DND-41 (cell line): ENCODE results near the gene DLGAP1.

Experiments used
- ATAC-seq: fragments of 200-7000 bp; cut with Tn5 transposase; 3 replicates; pipeline ENCODE4 v1.9.1; 2021; ENCODE audit warnings: low read depth; ENCODE audit not compliant: insufficient read depth
- DNase-seq: peaks from one replicate; pipeline ENCODE4 v3.0.0-alpha.2; 2020
- H2AFZ ChIP-seq: 2 replicates; pipeline ENCODE4 v1.6.0; 2012; ENCODE audit warnings: low read depth, low read length
- H3K27ac ChIP-seq: 2 replicates; pipeline ENCODE4 v1.5.1; 2012; ENCODE audit warnings: low read length, inconsistent platforms
- H3K27me3 ChIP-seq: fragments of 200-600 bp; sonication (generic); 2 replicates; pipeline ENCODE4 v1.6.0; 2012; ENCODE audit warnings: low read length, mild to moderate bottlenecking, inconsistent platforms; ENCODE audit not compliant: insufficient read depth, poor library complexity
- H3K36me3 ChIP-seq: 2 replicates; pipeline ENCODE4 v1.5.1; 2012; ENCODE audit warnings: low read length, inconsistent platforms; ENCODE audit not compliant: insufficient read depth
- H3K4me1 ChIP-seq: 2 replicates; pipeline ENCODE4 v1.5.1; 2012; ENCODE audit warnings: mild to moderate bottlenecking, low read length; ENCODE audit not compliant: insufficient read depth
- H3K4me2 ChIP-seq: 2 replicates; pipeline ENCODE4 v1.6.0; 2012; ENCODE audit warnings: mild to moderate bottlenecking, moderate library complexity, low read length, inconsistent platforms; ENCODE audit not compliant: insufficient read depth
- H3K4me3 ChIP-seq, 2 experiments: fragments of 200-600 bp in 1 of 2; shearing (Covaris generic) in 1 of 2; 2 replicates each; pipeline ENCODE4 v1.5.1; 2012 to 2016; ENCODE audit warnings: inconsistent platforms in 2 of 2, low read length in 2 of 2, mild to moderate bottlenecking in 2 of 2, low read depth in 1 of 2, moderate library complexity in 1 of 2
- H3K79me2 ChIP-seq: 2 replicates; pipeline ENCODE4 v1.6.0; 2012; ENCODE audit warnings: low read length, inconsistent platforms; ENCODE audit not compliant: insufficient read depth
- H3K9ac ChIP-seq: 2 replicates; pipeline ENCODE4 v1.6.0; 2012; ENCODE audit warnings: low read depth, mild to moderate bottlenecking, inconsistent platforms, low read length, moderate library complexity
- H3K9me3 ChIP-seq: 2 replicates; pipeline ENCODE4 v1.5.1; 2012; ENCODE audit warnings: low read length, moderate library complexity, mild to moderate bottlenecking, inconsistent platforms; ENCODE audit not compliant: insufficient read depth, severe bottlenecking
- H4K20me1 ChIP-seq: 2 replicates; pipeline ENCODE4 v1.6.0; 2012; ENCODE audit warnings: low read length; ENCODE audit not compliant: insufficient read depth
- EZH2 ChIP-seq: IDR thresholded peaks from 3 replicates; pipeline ENCODE4 v1.6.1; 2012; ENCODE audit warnings: borderline replicate concordance, low read depth, mild to moderate bottlenecking, moderate library complexity, low read length, inconsistent platforms; ENCODE audit not compliant: severe bottlenecking
- TF ChIP-seq, protein P1 (sequence below): IDR thresholded peaks from 2 replicates; pipeline ENCODE4 v1.5.1; 2012; ENCODE audit warnings: borderline replicate concordance, low read length, moderate library complexity, mild to moderate bottlenecking; ENCODE audit not compliant: poor library complexity, severe bottlenecking; ENCODE audit errors: extremely low read depth

Gene DLGAP1

DNA sequence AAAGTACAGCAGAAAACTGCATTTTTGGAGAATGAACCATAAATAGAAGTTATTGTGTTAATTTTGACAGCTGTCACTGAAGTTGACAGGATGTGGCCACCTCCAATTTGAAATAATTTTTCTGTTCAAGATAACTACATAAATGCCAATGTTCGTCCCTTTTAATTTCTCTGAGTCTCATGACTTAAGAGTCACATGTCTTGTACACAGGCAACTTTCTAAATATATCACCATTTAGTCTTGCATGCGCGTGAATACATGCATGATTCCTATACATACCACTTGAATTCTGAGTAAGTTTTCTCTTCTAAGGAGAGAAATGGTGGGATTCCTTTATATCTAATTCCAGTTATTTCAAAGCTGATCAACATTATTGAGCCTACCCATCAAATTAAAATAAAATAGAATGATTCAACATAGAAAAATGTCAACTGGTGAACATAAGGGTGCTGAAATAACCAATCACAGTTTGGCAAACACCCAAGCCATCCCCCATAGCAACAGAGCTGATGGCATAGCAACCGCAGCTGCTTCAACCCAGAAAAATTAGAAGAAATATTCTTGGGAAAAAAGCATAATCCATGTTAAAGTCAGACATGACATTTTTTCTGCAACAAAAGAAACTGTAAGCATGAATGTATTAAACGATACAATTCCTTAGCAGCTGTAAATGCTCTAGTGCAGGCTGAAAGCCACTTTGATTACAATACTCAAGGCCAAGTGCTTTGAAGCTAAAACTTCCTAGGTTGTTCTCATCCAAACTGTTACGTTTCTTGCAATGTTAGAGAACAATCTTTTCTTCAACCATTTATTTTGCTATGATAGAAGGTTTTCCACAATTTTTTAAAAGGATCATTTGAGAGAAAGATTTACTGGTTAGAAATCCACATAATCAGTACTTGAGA, 282.7 kb downstream of the DLGAP1 start:
- no peaks in the 10 kb centered on the region for H3K4me1 ChIP-seq
- H3K9ac ChIP-seq: no peak overlapping the region
- TF ChIP-seq, protein P1, sequence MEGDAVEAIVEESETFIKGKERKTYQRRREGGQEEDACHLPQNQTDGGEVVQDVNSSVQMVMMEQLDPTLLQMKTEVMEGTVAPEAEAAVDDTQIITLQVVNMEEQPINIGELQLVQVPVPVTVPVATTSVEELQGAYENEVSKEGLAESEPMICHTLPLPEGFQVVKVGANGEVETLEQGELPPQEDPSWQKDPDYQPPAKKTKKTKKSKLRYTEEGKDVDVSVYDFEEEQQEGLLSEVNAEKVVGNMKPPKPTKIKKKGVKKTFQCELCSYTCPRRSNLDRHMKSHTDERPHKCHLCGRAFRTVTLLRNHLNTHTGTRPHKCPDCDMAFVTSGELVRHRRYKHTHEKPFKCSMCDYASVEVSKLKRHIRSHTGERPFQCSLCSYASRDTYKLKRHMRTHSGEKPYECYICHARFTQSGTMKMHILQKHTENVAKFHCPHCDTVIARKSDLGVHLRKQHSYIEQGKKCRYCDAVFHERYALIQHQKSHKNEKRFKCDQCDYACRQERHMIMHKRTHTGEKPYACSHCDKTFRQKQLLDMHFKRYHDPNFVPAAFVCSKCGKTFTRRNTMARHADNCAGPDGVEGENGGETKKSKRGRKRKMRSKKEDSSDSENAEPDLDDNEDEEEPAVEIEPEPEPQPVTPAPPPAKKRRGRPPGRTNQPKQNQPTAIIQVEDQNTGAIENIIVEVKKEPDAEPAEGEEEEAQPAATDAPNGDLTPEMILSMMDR: no peak
- TF ChIP-seq EZH2: no peak
- DNase-seq (no peak), ATAC-seq (no peak)
- no peaks in the 10 kb centered on the region for H3K27me3 ChIP-seq
- H2AFZ ChIP-seq: no peak overlapping the region
- no peaks in the 10 kb centered on the region for H3K36me3 ChIP-seq
- no peak overlapping the region for H3K4me2 ChIP-seq
- no peaks in the 10 kb centered on the region for H3K9me3 ChIP-seq
- H3K27ac ChIP-seq: no peak overlapping the region
- H3K79me2 ChIP-seq: no peaks in the 10 kb centered on the region
- H3K4me3 ChIP-seq: no peak overlapping the region
- H4K20me1 ChIP-seq: no peaks in the 10 kb centered on the region

DNA sequence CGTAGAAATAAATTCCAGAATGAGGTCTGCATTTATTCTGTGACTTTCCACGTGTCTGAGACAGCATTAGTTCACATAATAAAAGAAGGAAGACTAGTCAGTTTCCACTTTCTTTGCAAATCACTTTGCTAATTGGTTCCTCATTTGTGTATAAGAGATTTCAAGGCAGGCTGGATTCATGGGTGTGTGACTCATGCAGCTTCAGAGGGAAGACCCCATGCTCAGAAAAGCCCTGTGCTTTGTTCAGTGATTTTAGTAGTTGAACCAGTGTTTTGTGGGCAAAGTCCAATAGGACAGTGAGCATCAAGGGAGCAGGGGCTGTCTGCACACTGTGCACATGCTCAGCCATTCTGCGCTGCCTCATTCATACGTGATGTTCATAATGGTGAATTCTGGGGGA, 297.8 kb downstream of the DLGAP1 start:
- ATAC-seq (no peak), DNase-seq (no peak)
- H3K9ac ChIP-seq: no peak overlapping the region
- H3K9me3 ChIP-seq: no peaks in the 10 kb centered on the region
- no peak overlapping the region for H3K27ac ChIP-seq
- H3K4me3 ChIP-seq: no peak overlapping the region
- H4K20me1 ChIP-seq: no peaks in the 10 kb centered on the region
- H3K27me3 ChIP-seq: no peaks in the 10 kb centered on the region
- no peak overlapping the region for H2AFZ ChIP-seq
- no peaks in the 10 kb centered on the region for H3K4me1 ChIP-seq
- H3K79me2 ChIP-seq: no peaks in the 10 kb centered on the region
- H3K4me2 ChIP-seq: no peak overlapping the region
- no peaks in the 10 kb centered on the region for H3K36me3 ChIP-seq
- TF ChIP-seq, protein P1: no peak
- TF ChIP-seq EZH2: no peak

DNA sequence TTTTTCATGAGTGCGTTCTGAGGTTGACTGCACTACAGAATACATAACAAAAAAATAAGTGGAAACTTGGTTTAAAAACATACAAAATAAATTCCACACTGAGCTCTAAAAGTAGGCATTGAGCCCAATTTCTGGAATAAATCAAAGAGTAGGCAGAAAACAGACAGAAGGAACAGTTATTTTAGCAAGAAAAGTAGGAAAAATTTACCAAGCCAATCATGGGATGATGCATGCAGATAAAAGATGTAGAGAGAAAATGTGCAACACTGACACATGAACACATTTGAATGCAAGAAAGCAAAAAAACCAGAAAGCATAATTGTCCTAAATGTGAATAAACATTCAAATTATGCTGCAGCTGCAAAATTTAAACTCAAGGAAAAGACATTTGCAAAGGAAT, 308.3 kb downstream of the DLGAP1 start:
- Histone ChIP-seq H3K79me2 (no peaks in the 10 kb centered on the region), H3K4me3 (no peak overlapping the region), H2AFZ (no peak overlapping the region), H3K9me3 (no peaks in the 10 kb centered on the region), H3K27ac (no peak overlapping the region), H3K9ac (no peak overlapping the region), H3K27me3 (no peaks in the 10 kb centered on the region), H3K36me3 (no peaks in the 10 kb centered on the region), H4K20me1 (no peaks in the 10 kb centered on the region), H3K4me1 (no peaks in the 10 kb centered on the region), H3K4me2 (no peak overlapping the region)
- DNase-seq: no peak
- no peak for TF ChIP-seq EZH2
- no peak for ATAC-seq

DNA sequence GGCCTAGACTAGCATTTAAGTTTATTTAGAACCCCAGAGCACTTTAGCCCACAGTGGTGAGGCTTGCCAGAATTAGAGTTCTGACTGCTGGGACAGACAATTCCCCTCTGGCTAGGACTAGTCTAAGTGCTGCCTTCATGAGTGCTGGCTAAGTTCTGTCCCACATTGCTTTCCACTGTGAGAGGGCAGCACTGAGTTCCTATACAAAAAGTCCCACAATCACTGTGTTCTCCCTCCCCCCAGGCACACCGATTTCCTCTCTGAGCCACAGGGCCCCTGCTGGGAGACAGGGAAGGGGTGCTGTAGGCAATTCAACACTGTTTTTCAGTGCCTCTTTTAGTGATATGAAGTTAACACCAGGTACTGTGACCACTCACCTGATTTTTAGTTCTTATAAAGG, 310.9 kb downstream of the DLGAP1 start:
- no peaks in the 10 kb centered on the region for H3K4me1 ChIP-seq
- DNase-seq (no peak), ATAC-seq (no peak)
- H3K4me2 ChIP-seq: no peak overlapping the region
- H3K27ac ChIP-seq: no peak overlapping the region
- H3K27me3 ChIP-seq: no peaks in the 10 kb centered on the region
- H3K36me3 ChIP-seq: no peaks in the 10 kb centered on the region
- H2AFZ ChIP-seq: no peak overlapping the region
- TF ChIP-seq, protein P1: no peak
- no peak for TF ChIP-seq EZH2
- no peak overlapping the region for H3K9ac ChIP-seq
- H3K79me2 ChIP-seq: no peaks in the 10 kb centered on the region
- no peaks in the 10 kb centered on the region for H3K9me3 ChIP-seq
- no peaks in the 10 kb centered on the region for H4K20me1 ChIP-seq
- no peak overlapping the region for H3K4me3 ChIP-seq
